Hepatocyte (in vitro differentiated cells): ENCODE measurements around the gene BCL2. TPM values are rescaled to one million over a fixed set of nuclear protein-coding genes. Genes with fewer than 3 reads are reported as not detected.

ENCODE experiments used
- DNase-seq: peaks from one replicate; pipeline ENCODE4 v3.0.0-alpha.2; 2016; ENCODE audit warnings: low spot score
- H2AFZ ChIP-seq: fragments of 200-600 bp; sonication (generic); 2 replicates; pipeline ENCODE4 v1.6.0; 2016; ENCODE audit warnings: antibody characterized with exemption, mild to moderate bottlenecking
- H3K27ac ChIP-seq: fragments of 200-600 bp; sonication (generic); 2 replicates; pipeline ENCODE4 v1.5.1; 2016; ENCODE audit warnings: mild to moderate bottlenecking
- H3K27me3 ChIP-seq: fragments of 200-600 bp; sonication (generic); 2 replicates; pipeline ENCODE4 v1.6.1; 2016
- H3K36me3 ChIP-seq: fragments of 200-600 bp; sonication (generic); replicated peaks from 2 replicates; pipeline ENCODE4 v1.5.1; 2016; ENCODE audit warnings: low read depth; ENCODE audit not compliant: insufficient read depth
- H3K4me1 ChIP-seq: fragments of 200-600 bp; sonication (generic); 2 replicates; pipeline ENCODE4 v1.5.1; 2016; ENCODE audit warnings: mild to moderate bottlenecking, moderate library complexity; ENCODE audit not compliant: insufficient read depth
- H3K4me2 ChIP-seq: fragments of 200-600 bp; sonication (generic); 2 replicates; pipeline ENCODE4 v1.6.0; 2016
- H3K4me3 ChIP-seq: fragments of 200-600 bp; sonication (generic); 2 replicates; pipeline ENCODE4 v1.5.1; 2016; ENCODE audit warnings: mild to moderate bottlenecking
- H3K79me2 ChIP-seq: fragments of 200-600 bp; sonication (generic); 2 replicates; pipeline ENCODE4 v1.6.0; 2017; ENCODE audit warnings: mild to moderate bottlenecking
- H3K9me2 ChIP-seq: fragments of 200-600 bp; sonication (generic); replicated peaks from 2 replicates; pipeline ENCODE4 v1.6.0; 2017; ENCODE audit warnings: mild to moderate bottlenecking; ENCODE audit not compliant: insufficient read depth
- H3K9me3 ChIP-seq: fragments of 200-600 bp; sonication (generic); 2 replicates; pipeline ENCODE4 v1.5.1; 2016; ENCODE audit warnings: low read depth, mild to moderate bottlenecking
- H4K20me1 ChIP-seq: fragments of 200-600 bp; sonication (generic); 2 replicates; pipeline ENCODE4 v1.6.0; 2016; ENCODE audit warnings: mild to moderate bottlenecking; ENCODE audit not compliant: insufficient read depth, poor library complexity, severe bottlenecking
- EZH2 ChIP-seq: fragments of 200-600 bp; sonication (generic); IDR thresholded peaks from 2 replicates; pipeline ENCODE4 v1.6.1; 2016; ENCODE audit warnings: antibody characterized with exemption, mild to moderate bottlenecking, borderline replicate concordance
- EZH2phosphoT487 ChIP-seq: fragments of 200-600 bp; sonication (generic); IDR thresholded peaks from one replicate; pipeline ENCODE4 v1.6.1; 2018; ENCODE audit warnings: antibody characterized with exemption, mild to moderate bottlenecking, low read depth, moderate library complexity; ENCODE audit not compliant: unreplicated experiment, severe bottlenecking
- WGBS: methylation state at CpG from one replicate; pipeline ENCODE4 v1.1.6; 2016; ENCODE audit warnings: low lambda C conversion rate; ENCODE audit errors: missing lambda C conversion rate; 5-methylcytosine and 5-hydroxymethylcytosine counted together
- polyA plus RNA-seq: library from polyadenylated mRNA; unstranded; fragments of >200 nt; fragmentation: Nextera tagmentation; extraction: Ambion mirVana; gene quantifications from 2 replicates; pipeline ENCODE4 v1.2.1, GENCODE V29; 2016
- total RNA-seq: library from RNA; depleted of rRNA; stranded (reverse); fragments of >200 nt; gene quantifications from 2 replicates; pipeline ENCODE4 v1.2.3, GENCODE V29; 2014
- TF ChIP-seq, protein P1 (sequence below): fragments of 200-600 bp; sonication (generic); IDR thresholded peaks from 2 replicates; pipeline ENCODE4 v1.5.1; 2016; ENCODE audit warnings: antibody characterized with exemption, mild to moderate bottlenecking; ENCODE audit not compliant: poor library complexity

BCL2 gene
- total and polyA plus RNA-seq, 2 experiments from 2014 or later = 1.0 to 11.4 TPM

- Histone ChIP-seq H3K27ac (no peak overlapping the region), H2AFZ (no peak overlapping the region), H3K9me3 (no peaks in the 10 kb centered on the region), H3K36me3 (no peaks in the 10 kb centered on the region), H4K20me1 (no peaks in the 10 kb centered on the region), H3K4me3 (no peak overlapping the region), H3K27me3 (peaks cover 4% of the 10 kb centered on the region), H3K4me1 (no peaks in the 10 kb centered on the region), H3K79me2 (no peaks in the 10 kb centered on the region), H3K4me2 (no peak overlapping the region), H3K9me2 (no peaks in the 10 kb centered on the region)
- 92% methylated on average over 7 of the region's 7 CpGs for WGBS
- TF ChIP-seq, protein P1, sequence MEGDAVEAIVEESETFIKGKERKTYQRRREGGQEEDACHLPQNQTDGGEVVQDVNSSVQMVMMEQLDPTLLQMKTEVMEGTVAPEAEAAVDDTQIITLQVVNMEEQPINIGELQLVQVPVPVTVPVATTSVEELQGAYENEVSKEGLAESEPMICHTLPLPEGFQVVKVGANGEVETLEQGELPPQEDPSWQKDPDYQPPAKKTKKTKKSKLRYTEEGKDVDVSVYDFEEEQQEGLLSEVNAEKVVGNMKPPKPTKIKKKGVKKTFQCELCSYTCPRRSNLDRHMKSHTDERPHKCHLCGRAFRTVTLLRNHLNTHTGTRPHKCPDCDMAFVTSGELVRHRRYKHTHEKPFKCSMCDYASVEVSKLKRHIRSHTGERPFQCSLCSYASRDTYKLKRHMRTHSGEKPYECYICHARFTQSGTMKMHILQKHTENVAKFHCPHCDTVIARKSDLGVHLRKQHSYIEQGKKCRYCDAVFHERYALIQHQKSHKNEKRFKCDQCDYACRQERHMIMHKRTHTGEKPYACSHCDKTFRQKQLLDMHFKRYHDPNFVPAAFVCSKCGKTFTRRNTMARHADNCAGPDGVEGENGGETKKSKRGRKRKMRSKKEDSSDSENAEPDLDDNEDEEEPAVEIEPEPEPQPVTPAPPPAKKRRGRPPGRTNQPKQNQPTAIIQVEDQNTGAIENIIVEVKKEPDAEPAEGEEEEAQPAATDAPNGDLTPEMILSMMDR = no peak
- no peak for TF ChIP-seq EZH2
- TF ChIP-seq EZH2phosphoT487 = no peak
- DNase-seq = no peak
Measured at GRCh38 chr18:63306819-63307550, 12.6 kb downstream of the BCL2 start.

DNA sequence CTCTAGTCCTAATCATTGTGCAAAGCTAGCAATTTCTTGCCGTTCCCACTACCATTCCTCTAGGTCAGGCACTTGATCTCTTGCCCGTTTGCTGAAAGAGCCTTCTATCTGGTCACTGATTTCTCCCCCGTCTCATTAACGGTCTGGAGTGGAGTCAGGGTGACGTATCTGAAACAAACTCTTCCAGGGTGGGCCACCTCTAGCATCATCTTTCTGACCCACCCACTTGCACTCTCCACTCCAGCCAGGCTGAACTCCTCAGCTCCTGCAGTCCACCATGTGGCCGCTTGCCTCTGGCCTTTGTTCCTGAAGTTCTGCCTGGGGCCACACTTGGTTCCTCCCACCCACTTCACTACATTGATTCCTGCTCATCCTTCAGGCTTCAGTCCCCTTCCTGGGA, 13.3 kb downstream of the BCL2 start:
- no peaks in the 10 kb centered on the region for H3K4me1 ChIP-seq
- H3K4me3 ChIP-seq = no peak overlapping the region
- H3K36me3 ChIP-seq = no peaks in the 10 kb centered on the region
- no peak overlapping the region for H2AFZ ChIP-seq
- WGBS = 92% methylated on average over 6 of the region's 6 CpGs
- no peaks in the 10 kb centered on the region for H3K9me3 ChIP-seq
- H4K20me1 ChIP-seq = no peaks in the 10 kb centered on the region
- no peak for DNase-seq
- H3K27me3 ChIP-seq = peaks cover 4% of the 10 kb centered on the region
- H3K9me2 ChIP-seq = no peaks in the 10 kb centered on the region
- TF ChIP-seq, protein P1 = no peak
- no peak for TF ChIP-seq EZH2phosphoT487
- TF ChIP-seq EZH2 = no peak
- no peak overlapping the region for H3K4me2 ChIP-seq
- no peaks in the 10 kb centered on the region for H3K79me2 ChIP-seq
- no peak overlapping the region for H3K27ac ChIP-seq

DNA sequence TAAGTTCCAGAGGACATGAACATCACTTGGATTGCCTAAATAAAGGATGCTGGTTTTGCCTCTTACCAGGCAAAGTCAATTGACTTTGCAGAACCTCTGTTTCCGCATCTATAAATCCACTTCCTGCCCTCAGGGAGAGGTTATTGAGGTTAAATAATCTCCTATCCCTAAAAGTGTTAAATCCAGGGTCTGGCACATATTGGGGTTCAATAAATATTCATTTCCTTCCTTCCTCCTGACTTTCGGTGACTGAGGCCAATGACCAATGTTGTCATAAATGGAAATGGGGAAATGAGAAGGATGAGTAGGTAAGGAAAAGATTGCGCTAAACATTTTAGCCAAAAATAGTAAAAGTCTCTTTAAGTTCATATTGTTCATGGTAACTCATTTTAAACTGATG, 16.0 kb downstream of the BCL2 start:
- Histone ChIP-seq H3K9me3 (no peaks in the 10 kb centered on the region), H3K4me2 (no peak overlapping the region), H3K9me2 (no peaks in the 10 kb centered on the region), H3K27me3 (peaks cover 4% of the 10 kb centered on the region), H3K4me1 (no peaks in the 10 kb centered on the region), H4K20me1 (no peaks in the 10 kb centered on the region), H2AFZ (no peak overlapping the region), H3K4me3 (no peak overlapping the region), H3K79me2 (no peaks in the 10 kb centered on the region), H3K27ac (no peak overlapping the region), H3K36me3 (no peaks in the 10 kb centered on the region)
- 95% methylated on average over 3 of the region's 3 CpGs for WGBS
- no peak for TF ChIP-seq EZH2phosphoT487
- TF ChIP-seq, protein P1 = no peak
- no peak for DNase-seq
